ENCODE data around the gene TTC38.
"Not testable (repeated sequence)": the region's sequence is repeated elsewhere in the genome, so short reads cannot be mapped to it uniquely, and the experiment has no call there.

TTC38 gene

DNA sequence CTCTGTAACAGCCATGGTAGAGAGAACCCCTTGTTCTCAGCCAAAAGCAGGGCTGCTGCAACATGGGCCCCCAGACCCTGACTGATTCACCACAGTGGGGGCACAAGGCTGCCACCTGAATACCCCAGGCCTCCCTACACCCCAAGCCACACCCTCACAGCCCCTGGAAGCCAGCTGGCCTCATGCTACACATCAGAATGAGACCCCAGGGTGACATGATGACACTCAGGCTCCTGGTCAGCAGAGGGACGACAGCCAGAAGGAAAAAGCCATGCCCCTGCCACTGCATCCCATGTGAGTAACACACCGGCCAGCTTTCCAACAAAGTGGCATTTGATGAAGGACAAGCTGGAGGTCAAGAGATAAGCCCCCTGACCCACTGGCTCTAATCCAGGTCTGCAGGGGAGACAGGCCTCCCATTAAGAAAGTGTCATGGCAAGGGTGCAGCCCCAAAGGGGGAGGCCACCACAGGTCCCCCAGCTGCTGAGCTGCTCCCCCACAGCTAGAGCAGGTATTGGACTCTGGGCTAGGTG lies 20.3 kb upstream of the TTC38 start:
- DNase-seq, result no peak

DNA sequence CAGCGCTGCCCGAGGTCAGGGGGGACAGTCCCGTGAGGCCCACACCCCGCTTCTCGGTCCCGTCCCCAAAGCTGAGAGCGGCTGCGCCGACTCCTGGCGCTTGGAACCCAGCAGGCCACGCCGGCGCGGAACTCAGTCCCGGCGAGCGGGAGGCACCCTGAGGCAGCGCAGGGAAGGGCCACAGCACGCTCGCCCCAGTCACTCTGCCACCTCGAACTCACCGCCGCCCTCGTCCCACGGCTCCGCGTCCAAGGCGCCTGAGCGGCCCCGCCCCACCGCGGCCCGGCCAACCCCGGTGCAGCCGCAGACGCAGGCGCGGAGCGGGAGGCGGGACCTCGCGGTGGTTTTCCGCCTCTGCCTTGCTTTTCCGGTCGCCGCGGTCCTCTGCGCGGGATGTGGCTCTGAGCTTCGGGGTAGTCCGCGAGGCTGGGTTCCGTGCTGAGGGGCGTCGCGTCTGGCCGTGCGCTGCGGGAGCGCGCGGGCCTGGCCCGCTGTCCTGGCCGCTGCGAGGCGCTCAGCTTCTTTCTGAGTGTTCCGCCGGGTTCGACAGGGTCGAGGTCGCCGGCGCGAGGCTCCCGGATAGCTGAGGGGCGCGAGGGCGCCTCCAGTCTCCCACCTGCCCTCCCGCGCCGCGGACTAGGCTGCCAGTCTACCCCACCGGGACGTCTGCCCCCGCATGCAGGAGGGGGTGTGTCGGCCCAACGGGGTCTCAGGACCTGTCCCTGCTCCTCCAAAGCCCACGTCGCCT lies 17.6 kb upstream of the TTC38 start, which contains the start of gene CDPF1:
Gene CDPF1 (minus strand): TSS at position 259 of the 748 bp plus-strand sequence. CDS start 2,009 bp downstream, outside the sequence.
- DNase-seq, result peak; percentile 88

DNA sequence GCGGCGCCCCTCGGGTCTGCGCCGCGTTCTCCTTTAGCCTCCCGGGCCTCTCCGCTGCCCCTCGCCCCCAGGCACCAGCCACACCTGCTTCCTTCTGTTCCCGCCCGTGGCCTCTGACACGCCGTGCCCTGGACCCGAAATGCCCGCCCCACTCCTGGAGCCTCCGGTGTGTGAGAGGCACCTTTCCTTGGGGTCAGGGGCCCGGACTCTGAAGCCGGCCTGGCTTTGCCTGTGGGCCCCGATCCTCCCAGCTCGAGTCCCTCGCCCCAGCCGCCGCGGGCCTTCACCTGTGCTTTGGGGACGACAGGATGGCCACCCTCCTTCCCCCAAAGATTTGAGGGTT lies 17.1 kb upstream of the TTC38 start:
- no peak for DNase-seq

DNA sequence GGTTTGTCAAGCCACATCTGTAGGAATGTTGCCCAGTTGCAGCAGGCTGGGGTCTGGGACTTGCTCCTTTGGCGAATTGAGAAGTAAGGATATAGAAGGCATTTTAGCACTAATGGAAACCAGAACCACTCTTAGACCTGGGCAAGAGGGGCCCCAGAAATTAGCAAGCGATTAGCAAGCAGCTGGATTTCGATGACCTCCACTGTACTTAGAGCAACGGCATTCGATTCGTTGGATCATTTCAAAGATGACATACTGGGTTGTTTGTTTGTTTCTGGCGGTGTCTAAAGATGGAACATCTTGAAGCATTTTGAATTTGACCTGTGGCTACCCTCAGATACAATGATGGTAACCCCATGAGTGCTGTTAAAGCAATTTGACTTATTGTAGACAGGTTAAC lies 16.5 kb upstream of the TTC38 start:
- no peak for DNase-seq

DNA sequence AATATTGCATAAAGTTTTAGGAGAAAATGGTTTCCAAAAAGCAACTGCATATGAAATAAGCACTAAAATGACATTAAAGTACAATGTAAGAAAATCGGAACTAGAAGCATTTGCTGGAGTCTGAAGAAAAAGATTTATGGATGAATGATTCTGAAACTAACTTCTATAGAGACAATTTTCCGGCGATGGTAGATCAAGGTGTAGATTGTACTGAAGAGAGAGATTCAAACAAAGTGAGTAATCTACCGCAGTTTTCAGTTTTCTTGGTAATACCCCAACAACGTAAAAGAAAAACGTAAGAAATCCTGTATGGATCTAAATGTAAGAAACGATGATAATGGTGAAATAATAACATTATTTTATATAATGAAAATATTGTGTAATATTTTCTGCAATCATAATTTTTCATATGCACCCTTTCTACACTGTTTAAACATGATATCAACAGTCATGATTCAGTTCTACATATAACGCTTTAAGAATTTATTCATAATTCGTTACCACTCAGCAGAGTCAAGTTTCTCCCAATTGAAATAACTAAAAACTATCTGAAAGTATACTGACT lies 15.9 kb upstream of the TTC38 start:
- DNase-seq, result no peak

DNA sequence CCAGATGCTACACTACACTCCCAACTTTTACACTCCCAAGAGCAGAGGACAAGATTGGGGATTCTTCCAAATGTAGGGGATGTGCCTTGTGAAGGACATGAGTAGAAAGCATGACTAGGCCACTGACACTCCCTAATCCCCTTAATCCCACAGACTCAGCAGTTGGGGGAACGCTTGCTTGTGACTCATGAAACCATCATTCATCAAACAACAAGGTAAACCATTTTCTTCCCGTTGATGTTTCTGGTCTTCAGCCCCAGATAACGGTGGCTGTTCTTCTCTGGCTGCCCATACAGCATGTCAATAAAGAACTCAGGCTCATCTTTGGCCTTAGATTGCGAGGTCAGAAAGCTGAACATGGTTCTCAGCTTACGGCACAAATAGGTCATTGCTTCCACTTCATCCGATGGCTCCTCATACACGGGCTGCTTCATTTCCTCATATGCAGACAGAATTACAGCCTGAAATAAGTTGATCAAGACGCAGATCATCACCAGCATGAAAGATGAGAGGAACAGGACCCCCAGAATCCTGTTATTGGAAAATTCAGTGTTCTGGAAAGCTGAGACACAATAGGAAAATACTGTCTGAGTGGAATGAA lies 11.3 kb upstream of the TTC38 start:
- peak; percentile 26 for DNase-seq

DNA sequence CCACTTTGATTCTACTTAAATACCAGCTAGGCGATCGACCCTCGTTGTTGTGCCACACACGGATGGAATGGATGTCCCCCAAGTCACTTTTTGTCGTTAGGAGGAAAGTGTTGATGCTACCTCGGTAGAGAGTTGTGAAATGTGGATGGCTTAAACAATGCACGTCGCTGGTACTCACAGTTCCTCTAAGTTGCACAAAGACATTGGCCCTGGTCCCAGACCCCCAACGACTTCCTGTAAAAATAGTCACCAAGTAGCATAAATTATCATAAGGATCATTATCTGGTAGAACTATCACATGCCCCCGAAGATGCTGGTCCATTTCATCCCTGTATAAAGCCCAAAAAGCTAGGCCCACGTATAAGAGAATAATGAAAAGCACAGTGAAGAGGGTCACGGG lies 8.4 kb upstream of the TTC38 start:
- DNase-seq, result no peak

DNA sequence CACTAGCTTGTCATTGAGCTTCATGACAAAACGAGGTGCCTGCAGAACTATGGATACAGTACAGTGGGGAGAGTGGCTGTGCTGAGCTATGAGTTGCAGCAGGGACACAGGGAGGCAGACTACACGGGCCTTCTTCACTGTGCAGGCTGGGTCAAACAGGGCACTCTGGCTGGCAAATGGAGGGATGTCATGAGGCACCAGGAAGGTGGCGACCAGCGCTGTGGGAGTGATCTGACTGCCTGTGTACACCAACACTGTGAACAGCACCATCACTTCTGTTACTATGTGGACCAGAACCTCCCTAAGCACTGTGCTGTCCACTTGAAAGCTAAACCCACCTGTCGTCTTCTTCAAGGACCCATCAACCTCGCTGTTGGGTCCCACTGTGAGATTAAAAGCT lies 7.8 kb upstream of the TTC38 start:
- DNase-seq, result no peak

DNA sequence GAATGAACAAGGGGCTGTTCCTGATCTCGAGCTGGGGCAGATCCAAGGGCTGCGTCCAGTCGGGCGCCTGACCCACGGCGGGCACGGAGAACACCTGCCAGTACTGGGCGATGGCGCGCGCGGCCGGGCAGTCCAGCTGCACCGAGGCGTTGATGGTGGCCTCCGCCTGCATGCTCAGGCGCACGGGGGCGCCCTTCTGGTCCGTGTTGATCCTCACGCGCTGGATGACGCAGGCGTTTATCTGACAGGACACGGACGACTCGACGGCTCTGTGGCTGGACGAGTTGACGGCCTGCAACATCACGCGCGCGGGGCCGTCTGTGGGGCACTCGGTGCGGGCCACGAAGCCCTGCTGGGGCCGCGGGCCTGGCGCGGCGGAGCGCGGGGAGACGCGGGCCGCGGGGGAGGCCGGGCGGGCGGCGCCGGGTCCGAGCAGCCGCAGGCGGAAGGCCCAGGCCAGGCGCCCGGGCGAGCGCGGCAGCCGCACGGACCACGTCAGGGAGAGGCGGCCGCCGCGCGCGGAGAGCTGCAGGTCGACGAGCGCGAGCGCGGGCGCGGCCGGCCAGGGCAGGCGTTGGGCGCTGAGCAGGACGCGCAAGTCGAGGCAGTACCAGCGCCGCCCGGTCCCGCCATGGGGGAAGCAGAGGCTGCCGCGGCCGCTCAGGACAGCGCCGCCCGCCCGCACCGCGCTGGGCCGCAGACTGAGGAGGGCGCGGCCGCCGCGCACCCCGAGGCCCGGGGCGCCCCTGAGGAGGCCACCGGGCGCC lies 5.2 kb upstream of the TTC38 start:
- DNase-seq, result peak; percentile 56

DNA sequence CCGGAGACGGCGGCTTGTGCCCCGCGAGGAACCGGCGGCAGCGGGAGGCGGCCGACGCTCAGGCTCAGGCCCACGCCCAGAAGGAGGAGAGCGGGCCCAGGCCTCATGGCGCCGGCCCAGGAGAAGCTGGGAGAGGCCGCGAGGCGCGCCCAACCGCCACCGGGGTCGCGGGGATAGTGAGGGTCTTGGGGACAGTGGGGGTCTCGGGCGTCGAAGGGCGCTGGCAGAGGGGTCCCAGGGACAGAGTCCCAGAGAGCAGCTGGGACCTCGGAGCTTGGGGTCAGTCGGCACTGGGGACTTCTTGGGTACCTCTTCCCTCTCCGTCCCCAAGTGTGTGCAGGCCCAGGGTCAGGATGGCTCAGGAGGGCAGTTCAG lies 4.6 kb upstream of the TTC38 start, which contains the start of gene PKDREJ:
Gene PKDREJ (minus strand): TSS at position 128 of the 375 bp plus-strand sequence. CDS start 21 bp downstream, at position 107.
- DNase-seq, result no peak

DNA sequence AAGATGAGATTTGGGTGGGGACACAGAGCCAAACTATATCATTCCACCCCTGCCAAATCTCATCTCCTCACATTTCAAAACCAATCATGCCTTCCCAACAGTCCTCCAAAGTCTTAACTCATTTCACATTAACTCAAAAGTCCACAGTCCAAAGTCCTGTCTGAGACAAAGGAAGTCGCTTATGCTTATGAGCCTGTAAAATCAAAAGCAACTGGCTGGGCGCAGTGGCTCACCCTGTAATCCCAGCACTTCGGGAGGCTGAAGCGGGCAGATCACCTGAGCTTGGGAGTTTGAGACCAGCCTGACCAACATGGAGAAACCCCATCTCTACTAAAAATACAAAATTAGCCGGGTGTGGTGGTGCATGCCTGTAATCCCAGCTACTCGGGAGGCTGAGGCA lies 3.3 kb upstream of the TTC38 start:
- DNase-seq, result not testable (repeated sequence)

DNA sequence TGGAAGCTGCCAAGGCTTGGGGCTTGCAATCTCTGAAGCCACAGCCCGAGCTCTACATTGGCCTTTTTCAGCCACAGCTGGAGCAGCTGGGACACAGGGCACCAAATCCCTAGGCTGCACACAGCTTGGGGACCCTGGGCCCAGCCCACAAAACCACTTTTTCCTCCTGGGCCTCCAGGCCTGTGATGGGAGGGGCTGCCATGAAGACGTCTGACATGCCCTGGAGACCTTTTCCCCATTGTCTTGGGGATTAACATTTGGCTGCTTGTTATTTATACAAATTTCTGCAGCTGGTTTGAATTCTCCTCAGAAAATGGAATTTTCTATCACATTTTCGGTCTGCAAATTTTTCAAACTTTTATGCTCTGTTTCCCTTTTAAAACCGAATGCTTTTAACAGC lies 2.2 kb upstream of the TTC38 start:
- not testable (repeated sequence) for DNase-seq

DNA sequence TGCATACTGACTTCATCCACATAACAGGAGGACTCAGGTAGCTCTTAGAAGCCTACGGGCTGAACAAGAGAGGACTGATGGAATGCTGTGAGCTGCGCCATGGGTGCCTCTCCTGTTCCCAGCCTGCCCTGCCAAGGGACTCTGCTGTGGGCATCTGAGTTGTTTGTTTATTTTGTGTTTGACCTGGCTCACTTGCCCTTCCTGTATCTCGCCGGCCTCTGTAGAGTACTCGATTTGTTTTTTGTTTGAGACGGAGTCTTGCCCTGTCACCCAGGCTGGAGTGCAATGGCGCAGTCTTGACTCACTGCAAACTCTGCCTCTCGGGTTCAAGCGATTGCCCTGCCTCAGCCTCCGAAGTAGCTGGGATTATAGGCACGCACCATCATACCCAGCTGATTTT lies 1.8 kb downstream of the TTC38 start:
- DNase-seq, result no peak

DNA sequence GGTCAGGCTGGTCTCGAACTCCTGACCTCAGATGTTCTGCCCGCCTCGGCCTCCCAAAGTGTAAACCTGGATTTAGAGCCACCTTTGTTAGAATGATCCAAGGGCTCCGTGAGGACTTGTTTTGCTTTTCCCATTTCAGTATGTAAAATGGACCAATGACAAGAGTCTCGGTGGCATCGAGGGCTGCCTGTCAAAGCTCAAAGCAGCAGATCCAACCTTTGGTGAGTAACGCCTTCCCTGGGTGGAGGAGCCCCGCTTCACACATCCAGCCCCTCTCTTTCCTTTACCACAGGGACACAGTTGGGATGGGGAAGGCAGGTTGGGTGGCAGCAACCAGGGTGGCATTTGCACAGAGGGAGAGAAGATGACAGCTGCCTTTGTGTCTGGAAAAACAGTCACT lies 4.4 kb downstream of the TTC38 start:
- DNase-seq, result no peak

DNA sequence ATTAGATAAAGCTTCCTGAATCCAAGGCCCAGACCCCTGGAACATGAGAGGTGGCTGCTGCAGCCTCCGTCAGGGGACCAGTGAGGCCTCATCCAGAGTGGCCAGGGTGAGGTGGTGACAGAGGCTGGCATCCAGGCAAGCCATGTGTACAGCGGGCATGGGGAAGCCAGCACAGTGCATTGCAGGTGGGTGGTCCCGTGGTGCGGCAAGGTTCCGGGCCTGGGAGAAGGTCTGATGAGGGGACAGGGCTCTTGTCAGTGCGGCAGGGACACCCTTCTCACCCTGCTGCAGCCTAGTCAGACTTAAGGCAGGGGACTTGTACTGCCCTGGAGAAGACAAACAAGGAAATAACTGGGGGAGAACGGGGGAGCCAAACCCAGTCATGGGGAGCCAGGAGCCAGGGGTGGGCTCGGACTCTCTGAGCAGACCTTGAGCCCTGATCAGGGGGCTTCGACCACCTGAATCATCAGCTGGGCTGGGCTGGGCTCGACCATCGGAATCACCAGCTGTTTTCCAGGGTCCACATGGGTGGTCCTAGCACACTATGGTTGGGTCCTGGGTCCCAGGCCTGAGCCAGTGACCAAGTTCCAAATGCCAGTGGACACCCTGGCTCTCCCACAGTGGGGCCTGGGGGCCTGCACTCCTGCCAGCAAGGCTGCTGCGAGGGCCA lies 5.1 kb downstream of the TTC38 start:
- no peak for DNase-seq

DNA sequence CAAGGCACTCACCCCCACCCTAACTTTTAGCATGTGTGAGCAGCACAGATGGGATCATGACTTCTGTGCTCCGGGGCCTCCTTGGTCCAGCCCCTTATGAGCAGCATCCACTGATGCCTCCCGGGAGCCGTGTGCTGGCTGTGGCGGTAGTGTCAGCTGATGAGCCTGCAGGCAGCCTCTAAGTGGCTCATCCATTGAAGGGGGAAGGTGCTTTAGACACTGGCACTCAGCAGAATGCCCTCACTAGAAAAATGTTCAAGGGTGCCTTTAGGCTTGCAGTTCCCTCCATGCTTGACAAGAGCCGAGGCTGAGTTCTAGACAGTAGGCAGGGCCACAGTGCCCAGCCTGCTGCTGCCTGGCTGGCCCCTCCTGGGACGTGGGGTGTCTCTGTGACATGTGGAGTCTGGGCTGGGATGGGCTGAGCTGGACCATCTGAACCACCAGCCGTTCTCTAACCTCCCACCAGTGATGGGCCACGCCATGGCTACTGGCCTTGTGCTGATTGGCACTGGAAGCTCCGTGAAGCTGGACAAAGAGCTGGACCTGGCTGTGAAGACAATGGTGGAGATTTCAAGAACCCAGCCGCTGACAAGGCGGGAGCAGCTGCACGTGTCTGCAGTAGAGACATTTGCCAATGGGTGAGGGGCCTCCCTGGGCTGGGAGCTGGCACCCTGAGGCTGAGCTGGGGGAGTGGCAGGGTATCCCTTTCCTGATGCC lies 5.8 kb downstream of the TTC38 start:
- DNase-seq, result no peak

DNA sequence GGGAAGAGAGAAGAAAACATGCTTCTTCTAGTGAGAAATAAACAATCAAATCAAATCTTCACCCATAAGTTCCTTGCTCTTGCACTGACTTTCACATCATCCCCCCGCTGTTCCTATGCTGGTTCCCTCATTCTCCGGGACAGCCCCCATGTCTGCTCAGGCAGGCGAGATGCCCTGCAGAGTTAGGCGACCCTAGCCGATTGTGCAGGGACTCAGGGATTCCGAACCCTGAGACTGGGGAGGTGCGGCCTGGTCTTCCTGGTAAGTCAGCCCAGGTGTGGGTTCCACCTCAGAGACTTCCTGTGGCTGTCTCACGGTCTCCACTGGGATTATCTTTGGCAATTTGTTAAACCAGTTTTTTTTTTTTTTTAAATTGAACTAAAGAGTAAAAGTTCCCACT lies 6.6 kb downstream of the TTC38 start:
- DNase-seq, result no peak

DNA sequence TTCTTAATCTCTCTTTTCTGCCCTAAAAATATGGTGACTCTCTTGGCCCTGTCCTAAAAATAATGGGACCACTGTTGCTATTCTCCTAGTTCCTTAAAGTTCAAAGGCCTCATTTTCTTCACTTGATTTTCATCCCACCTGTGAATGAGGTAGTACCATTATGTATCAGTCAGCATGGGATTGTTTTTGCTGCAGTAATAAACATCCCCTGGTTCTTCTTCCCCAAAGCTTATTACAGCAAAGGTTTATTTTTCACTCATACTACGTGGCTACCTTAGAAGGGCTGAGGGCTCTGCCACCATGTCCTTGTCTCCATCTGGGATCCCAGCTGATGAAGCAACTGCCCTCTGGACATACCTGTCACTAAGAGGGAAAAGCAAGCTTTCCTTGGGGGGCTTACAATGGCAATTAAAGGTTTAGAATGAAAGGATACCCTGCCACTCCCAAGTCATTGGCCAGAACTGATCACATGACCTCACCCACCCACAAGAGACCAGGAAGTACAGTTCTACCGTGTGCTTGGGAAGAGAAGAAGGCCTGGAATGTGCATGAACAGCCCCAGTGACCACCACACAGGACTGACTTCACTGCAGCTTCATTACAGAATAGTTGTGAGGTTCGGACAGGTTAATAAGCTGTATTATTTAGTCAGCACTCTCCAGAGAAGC lies 7.8 kb downstream of the TTC38 start:
- DNase-seq, result no peak

DNA sequence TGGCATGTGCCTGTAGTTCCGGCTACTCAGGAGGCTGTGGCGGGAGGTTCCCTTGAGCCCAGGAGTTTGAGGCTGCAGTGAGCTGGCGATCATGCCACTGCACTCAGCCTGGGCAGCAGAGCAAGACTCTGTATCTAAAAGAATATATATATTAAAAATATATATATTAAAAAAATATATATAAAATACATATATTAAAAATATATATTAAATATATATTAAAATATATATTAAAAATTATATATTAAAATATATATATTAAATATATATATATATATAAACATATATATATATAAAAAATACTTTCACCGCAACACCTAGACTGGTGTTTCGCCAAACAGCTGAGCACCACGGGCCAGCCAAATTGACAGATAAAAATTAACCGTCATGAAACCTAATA lies 8.8 kb downstream of the TTC38 start:
- no peak for DNase-seq

DNA sequence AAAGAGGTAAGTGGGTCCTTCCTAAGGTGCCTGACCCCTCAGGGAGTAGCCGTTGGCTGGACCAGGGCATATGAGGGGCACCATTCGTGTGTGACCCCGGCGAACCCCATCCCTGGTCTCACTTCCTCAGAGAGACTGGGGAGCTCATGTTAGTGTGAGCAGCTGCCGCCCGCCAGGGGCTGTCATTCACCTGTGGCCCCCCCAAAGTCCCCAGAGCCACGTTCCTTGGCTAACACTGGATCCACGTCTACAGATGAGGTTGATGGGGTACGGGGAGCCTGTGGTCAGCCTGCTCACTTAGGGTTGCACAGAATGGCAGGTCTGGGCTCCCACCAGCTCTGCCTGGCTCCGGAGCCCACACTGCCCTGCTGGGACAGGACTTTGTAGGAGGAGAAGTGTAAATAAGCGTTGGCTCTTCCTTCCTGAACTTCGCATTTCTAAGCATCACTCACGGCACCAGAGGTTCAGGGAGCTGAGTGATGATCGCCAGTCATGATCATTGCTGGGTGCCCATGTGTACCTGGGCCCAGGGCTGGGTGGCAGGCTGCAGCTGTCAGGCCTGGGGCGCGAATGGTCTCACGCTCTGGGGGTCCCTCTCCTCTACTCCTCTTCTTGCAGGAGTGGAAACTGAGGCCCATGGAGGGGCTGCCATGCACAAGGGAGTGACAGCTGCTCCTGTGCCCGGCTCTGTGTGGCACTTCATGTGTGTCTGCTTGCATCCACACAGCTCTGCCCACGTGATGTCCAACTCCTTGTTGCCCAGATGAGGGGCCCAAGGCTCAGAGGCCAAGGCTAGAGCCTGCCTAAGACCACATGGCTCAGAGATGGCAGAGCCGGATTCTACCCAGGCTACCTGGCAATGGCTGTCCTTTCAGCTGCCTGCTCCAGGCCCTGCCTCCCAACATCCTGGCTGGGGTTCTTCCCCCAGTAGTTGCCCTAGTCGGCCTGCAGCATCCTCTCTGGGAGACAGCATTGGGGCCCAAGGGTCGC lies 11.1 kb downstream of the TTC38 start:
- DNase-seq, result no peak
